Amygdala (tissue), 56 donors: ENCODE results near the gene GDF11.
A peak's percentile ranks its signal among the peaks of the same experiment; 100 is the strongest.

Source experiments
- DNase-seq, 56 donors: peaks; one replicate each; lab custom pipeline; 2025; lab: John Stamatoyannopoulos, UW

The GDF11 gene

DNA sequence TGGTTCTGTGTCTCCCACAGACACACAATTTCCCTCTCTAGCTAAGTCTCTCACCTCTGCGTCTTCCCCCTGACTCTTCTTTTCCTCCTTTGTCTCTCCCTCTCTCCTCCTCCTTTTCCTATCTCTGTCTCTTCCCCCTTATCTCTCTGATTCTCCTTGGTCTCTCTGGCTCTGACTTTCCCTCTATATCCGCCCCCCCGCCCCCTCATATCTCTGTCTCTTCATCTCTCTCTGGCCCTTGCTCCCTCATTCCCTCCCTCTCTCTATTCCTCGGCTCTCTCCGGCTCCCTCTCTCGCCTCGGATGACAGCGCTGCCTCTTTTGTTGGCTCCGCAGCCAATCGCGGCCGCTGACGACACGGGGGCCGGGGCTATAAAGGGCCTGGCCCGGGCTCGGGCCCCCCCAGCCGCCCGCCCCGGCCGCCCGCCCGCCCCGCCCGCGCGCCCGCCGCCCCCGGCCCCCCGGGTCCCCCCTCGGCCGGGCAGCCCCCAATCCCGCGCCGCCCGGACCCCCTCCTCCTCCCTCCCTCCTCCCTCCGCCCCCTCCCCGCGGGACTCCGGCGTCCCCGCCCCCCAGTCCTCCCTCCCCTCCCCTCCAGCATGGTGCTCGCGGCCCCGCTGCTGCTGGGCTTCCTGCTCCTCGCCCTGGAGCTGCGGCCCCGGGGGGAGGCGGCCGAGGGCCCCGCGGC lies at the start of gene GDF11:
Gene GDF11, plus strand, starts transcription at position 404 of the 687 bp plus-strand sequence. Its CDS starts 195 bp downstream, at position 599.
- DNase-seq, result peak in 53 of 56 donors; percentile 27 to 88 (median 71)

GRCh38 chr12:55693323-55694187 lies 49.4 kb upstream of the GDF11 start:
- DNase-seq, result no peak

DNA sequence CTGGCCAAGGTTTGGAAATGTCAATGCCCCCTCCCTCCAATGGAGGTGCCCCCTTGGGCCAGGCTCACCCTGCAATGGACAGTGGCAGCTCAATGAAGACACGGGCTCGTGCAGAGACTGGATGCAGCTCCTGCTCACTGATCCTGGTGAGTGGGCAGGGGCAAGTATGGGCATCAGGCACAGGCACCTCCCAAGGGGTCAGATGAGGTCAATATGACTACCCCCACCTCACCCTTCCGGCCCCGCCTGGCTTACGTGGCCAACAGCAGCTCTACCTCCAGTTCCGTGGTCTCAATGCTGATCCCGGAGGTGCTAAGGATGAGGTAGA lies 48.8 kb upstream of the GDF11 start:
- no peak for DNase-seq

GRCh38 chr12:55694651-55695050 lies 48.3 kb upstream of the GDF11 start:
- DNase-seq, result no peak

- no peak for DNase-seq
Measured at GRCh38 chr12:55695349-55695748, 47.6 kb upstream of the GDF11 start.

DNA sequence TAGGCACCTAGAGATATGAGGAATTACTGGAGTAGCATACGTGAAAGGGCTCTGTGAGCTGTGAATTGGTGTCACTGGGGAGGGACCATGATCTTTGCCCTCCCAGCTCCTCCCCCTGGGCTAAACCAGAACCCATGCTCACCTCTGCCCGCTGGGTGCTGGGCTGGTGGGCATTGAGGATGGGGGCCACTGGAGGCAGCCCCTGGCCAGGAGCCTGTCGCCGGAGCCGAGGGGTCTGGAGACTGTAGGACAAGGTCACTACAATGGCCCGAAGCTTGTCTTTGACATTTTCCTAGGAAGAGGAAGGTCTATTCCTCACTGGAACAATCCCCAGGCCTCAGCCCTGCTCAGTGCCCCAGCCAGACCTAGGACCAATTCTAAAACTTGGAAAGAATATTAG lies 46.8 kb upstream of the GDF11 start:
- DNase-seq, result no peak

DNA sequence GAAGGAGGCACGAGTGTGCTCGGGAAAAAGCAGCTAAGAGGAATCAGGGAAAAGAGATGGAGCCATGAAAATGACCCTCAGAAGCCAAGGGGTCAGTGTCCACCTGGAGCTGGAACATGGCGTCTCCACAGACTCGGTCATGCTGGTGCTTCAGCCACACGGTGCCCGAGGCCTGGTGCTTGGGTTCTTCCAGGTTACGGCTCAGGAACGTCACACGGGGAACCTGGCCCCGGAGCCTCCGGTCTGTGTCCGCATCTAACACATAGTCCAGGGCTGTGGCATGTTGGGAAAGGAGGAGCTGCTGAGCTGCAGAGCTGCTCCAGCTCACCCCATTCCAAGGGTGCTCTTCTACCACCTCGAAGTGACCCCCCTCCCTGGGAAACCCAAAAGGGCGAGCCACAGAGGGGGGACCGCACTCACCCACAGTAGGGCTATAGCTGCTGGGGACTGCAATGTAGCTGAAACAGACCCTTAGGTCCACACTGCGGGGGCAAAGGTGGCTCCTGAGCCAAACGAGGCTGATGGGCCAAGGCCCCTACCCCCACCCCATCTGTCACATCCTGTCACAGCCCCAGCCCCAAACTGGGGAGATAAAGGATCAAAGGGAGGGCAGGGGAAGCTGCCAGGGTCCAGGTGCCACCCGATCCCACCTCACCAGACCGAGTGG lies 46.0 kb upstream of the GDF11 start:
- no peak for DNase-seq

DNA sequence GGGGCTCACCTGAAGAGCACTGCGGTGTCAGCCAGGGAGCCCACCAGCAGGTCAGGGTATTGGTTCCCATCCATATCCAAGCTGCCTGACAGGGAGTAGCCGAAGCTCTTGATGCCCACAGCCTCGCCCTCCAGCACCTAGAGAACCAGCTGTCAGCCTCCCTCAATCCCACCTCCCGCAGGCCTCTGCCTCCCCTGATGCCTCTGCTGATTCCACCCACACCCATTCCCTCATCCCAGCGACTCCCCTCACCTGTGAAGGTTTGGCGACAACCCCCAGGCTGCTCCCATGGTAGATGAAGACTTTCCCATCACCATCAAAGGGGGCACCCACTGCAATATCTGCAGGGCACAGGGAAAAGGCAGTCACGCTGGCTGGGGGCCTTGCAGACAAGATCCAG lies 45.2 kb upstream of the GDF11 start:
- DNase-seq, result no peak

DNA sequence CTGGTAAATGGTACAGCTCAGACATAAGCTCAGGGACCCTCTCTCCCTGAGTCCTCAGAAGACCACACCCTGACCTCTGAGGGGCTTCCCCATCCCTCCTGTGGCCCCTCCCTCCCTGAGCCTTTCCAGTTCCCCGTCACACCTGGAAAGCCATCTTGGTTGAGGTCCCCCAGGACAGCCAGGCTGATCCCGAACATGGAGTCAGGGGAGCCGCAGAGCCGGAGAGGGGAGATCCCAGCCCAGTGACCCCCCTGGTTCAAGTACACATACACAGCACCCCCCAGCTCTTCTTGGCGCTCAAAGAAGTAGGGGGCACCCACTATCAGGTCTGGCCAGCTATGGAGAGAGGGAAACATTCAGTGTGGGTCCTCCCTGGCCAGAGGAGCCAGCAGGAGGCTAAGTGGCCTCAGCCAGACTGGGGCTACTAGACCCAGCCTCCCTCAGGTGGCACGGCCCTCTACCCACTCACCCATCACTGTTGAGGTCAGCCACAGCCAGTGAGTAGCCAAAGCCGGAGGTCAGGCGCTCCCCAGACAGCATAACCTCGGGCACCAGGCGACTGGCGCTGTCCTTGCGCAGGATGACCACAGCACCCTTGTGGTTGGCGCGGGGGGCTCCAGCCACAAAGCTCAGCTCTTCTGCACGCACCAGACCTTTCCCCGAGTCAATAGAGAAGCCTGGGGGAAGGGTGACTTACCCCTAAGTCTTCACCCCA lies 44.5 kb upstream of the GDF11 start:
- no peak for DNase-seq

- DNase-seq, result no peak
Measured at GRCh38 chr12:55698965-55699364, 44.0 kb upstream of the GDF11 start.

GRCh38 chr12:55699471-55700055 lies 43.4 kb upstream of the GDF11 start:
- DNase-seq, result no peak

- no peak for DNase-seq
Measured at GRCh38 chr12:55700255-55701018, 42.5 kb upstream of the GDF11 start.

GRCh38 chr12:55702861-55703260 lies 40.1 kb upstream of the GDF11 start:
- DNase-seq, result no peak

- peak in 20 of 56 donors; percentile 16 to 54 (median 26) for DNase-seq
Measured at GRCh38 chr12:55703288-55703687, 39.6 kb upstream of the GDF11 start.

DNA sequence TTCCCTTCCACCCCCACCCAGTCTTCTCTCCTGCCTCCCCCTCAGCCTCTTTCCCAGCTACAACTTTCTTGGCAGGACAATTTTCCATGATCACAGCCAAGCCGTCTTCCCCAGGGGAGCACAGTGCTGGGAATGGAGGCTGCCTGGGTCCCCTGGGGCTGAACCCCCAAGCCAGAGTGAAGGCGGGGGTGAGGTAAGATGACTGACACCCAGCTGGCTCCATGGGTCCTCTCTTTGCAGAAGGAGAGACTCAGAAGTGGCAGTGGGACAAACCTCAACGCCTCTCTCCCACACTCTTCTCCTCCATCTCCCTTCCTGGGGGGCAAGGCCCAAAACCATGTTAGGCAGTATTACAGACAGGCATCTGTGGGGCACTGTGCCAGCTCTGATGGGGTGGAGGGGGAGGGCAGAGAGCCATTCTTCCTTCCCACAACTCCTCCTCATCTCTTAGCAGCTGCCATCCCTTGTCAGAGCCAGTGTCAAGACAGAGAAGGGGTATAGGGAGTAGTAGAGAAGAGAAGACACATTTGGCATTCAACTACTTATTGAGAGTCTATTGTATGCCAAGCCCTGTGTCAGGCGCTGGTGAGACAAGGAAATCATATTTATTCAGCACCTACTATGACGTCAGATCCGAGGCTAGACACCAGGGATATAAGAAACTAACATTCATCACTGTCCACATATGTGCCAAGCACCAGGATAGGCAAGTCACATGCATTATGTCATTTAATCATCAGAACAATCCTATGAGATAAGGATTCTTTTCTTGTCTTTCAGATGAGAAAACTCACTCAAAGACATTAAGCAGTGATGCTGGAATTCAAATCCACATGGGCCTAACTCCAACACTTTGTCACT lies 38.8 kb upstream of the GDF11 start:
- DNase-seq, result peak in 2 of 56 donors; percentile 29 to 30

DNA sequence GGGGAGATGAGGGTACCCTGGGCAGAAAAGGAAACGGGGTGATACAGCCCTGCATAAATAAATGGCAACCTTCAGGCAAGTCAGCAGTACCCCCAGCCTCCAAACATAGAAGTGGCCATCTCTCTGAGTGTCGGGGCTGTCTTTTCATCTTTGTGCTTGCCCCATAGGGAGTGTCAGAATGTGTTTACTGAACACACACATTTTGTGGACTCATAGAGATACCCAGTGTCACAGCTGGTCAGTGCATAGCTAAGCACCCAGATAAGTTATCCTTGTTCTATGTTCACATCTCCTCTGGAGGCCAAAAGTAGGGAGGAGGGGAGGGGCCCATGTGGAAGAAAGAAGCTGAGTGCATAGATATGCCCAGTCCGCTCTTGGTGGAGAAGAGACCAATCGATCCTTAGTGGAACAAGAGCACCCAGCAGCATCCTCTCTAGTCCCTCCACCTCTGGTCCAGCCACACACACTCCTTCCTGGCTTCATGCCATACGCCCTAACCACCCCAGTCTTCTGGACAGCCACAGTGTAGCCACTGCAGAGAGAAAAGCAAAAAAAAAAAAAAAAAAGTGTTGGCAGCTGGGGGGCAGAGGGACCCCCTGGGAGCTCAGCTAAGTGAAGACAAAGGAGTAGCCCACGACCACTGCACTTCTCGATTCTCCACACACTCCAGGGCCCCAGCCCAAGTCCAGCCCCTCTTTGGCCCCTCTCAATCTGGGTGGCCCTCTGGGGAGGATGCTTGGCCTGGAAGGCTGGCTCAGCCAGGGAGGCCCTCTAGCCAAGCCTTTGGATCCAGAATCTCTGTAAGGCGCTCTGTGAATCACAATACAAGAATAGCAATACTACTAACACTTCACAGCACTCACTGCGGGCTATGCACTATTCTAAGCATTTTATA lies 37.9 kb upstream of the GDF11 start:
- peak in 2 of 56 donors; percentile 12 to 28 for DNase-seq

GRCh38 chr12:55705782-55706402 lies 37.0 kb upstream of the GDF11 start:
- no peak for DNase-seq
